Right lung (tissue), 5 donors: ENCODE data around the gene STX5. TPM values are rescaled to one million over a fixed set of nuclear protein-coding genes. Genes with fewer than 3 reads are reported as not detected.
"Not testable (repeated sequence)": the region's sequence is repeated elsewhere in the genome, so short reads cannot be mapped to it uniquely, and the experiment has no call there.

Source experiments
- DNase-seq, 2 donors: peaks; one replicate each; pipeline ENCODE4 v3.0.0-alpha.2; 2013
- polyA plus RNA-seq, 5 donors: library from polyadenylated mRNA; unstranded; fragments of 120-200 nt; gene quantifications; one replicate each; pipeline versions ENCODE4 v1.2.1 to v1.2.3, GENCODE V29; 2013; ENCODE audit warnings: inconsistent platforms in 1 of 5, low replicate concordance in 1 of 5; ENCODE audit not compliant: insufficient read length in 5 of 5, insufficient read depth in 1 of 5

The STX5 gene
- polyA plus RNA-seq, 5 donors, result 46.7 to 58.3 (median 55.5) TPM

GRCh38 chr11:62835336-62835735 lies 3.5 kb upstream of the STX5 start:
- DNase-seq, result no peak

- DNase-seq, result no peak
These were observed 734 bp upstream of the STX5 start, which contains the start of gene TEX54 for GRCh38 chr11:62832336-62833234. TSS of gene TEX54 (minus strand) at chr11:62832841.

- DNase-seq, result no peak
These were observed 839 bp downstream of the STX5 start for GRCh38 chr11:62830904-62831519.

- not testable (repeated sequence) for DNase-seq
These were observed 3.7 kb downstream of the STX5 start for GRCh38 chr11:62828130-62828529.

- DNase-seq, result no peak
These were observed 8.2 kb downstream of the STX5 start for GRCh38 chr11:62823677-62824076.

GRCh38 chr11:62817129-62817528 lies 14.7 kb downstream of the STX5 start:
- DNase-seq, result no peak

- DNase-seq, result no peak
These were observed 15.3 kb downstream of the STX5 start for GRCh38 chr11:62816557-62816956.

GRCh38 chr11:62811659-62812058 lies 20.2 kb downstream of the STX5 start:
- no peak for DNase-seq

- no peak for DNase-seq
These were observed 21.1 kb downstream of the STX5 start for GRCh38 chr11:62810748-62811147.

- peak in 1 of 2 donors; percentile 5 for DNase-seq
These were observed 25.2 kb downstream of the STX5 start for GRCh38 chr11:62806611-62807121.

- peak in 1 of 2 donors; percentile 7 for DNase-seq
These were observed 25.9 kb downstream of the STX5 start for GRCh38 chr11:62805961-62806441.

- peak; percentile 98 for DNase-seq
These were observed 26.6 kb downstream of the STX5 start, which contains the start of gene NXF1 for GRCh38 chr11:62805076-62805892. TSS of gene NXF1 (minus strand) at chr11:62805440. CDS start at chr11:62805356, 84 bp downstream.

GRCh38 chr11:62804310-62805075 lies 27.4 kb downstream of the STX5 start:
- DNase-seq, result peak; percentile 36 to 50

- DNase-seq, result no peak
These were observed 30.8 kb downstream of the STX5 start for GRCh38 chr11:62801071-62801470.

- no peak for DNase-seq
These were observed 32.4 kb downstream of the STX5 start for GRCh38 chr11:62799486-62799885.

- DNase-seq, result no peak
These were observed 35.6 kb downstream of the STX5 start for GRCh38 chr11:62796281-62796680.

GRCh38 chr11:62794201-62794775 lies 37.6 kb downstream of the STX5 start:
- no peak for DNase-seq

GRCh38 chr11:62792202-62792575 lies 39.7 kb downstream of the STX5 start:
- DNase-seq, result peak; percentile 63 to 66

GRCh38 chr11:62791501-62792201 lies 40.2 kb downstream of the STX5 start, which contains the start of gene TMEM223:
TSS of gene TMEM223 (minus strand) at chr11:62792006. CDS start at chr11:62791994, 12 bp downstream.
- DNase-seq, result peak; percentile 81 to 84

GRCh38 chr11:62789576-62789975 lies 42.3 kb downstream of the STX5 start:
- DNase-seq, result no peak
